PC-3 (cell line): Measurements from ENCODE around the gene RCBTB2. TPM values are rescaled to one million over a fixed set of nuclear protein-coding genes. Genes with fewer than 3 reads are reported as not detected.

Experiments
- ATAC-seq: fragments of 200-7000 bp; cut with Tn5 transposase; 2 replicates; pipeline ENCODE4 v1.9.1; 2020; ENCODE audit warnings: mild to moderate bottlenecking, moderate library complexity
- BruUV-seq: library from RNA; stranded (reverse); fragments of 400-500 nt; replicated peaks from 2 replicates; lab custom pipeline; 2021; lab: Mats Ljungman, UMichigan
- CTCF ChIA-PET: fragments of 300-600 bp; sonication (Branson Sonifier 250); formaldehyde crosslinking; loops from one replicate; lab custom pipeline; 2022; ENCODE audit warnings: antibody characterized with exemption; lab: Charles Lee
- POLR2A ChIA-PET: fragments of 300-600 bp; sonication (Branson Sonifier 250); formaldehyde crosslinking; loops from one replicate; lab custom pipeline; 2022; ENCODE audit warnings: antibody characterized with exemption; ENCODE audit not compliant: unreplicated experiment; lab: Charles Lee
- DNase-seq: peaks from one replicate; pipeline ENCODE4 v3.0.0-alpha.2; 2015
- H2AFZ ChIP-seq: fragments of 300-600 bp; sonication (generic); 2 replicates; pipeline ENCODE4 v1.6.0; 2016; ENCODE audit warnings: antibody characterized with exemption, low read length
- H3F3A ChIP-seq: fragments of 300-600 bp; sonication (generic); one replicate; pipeline ENCODE4 v1.6.0; 2017; ENCODE audit warnings: antibody characterized with exemption, low read length, control low read depth, mild to moderate bottlenecking; ENCODE audit not compliant: unreplicated experiment
- H3K27ac ChIP-seq: fragments of 300-600 bp; sonication (generic); 2 replicates; pipeline ENCODE4 v1.5.1; 2016; ENCODE audit warnings: mild to moderate bottlenecking, low read length
- H3K27me3 ChIP-seq: fragments of 300-600 bp; sonication (generic); 2 replicates; pipeline ENCODE4 v1.6.1; 2016; ENCODE audit warnings: low read length, mixed read lengths
- H3K36me3 ChIP-seq: fragments of 300-600 bp; sonication (generic); 2 replicates; pipeline ENCODE4 v1.6.1; 2016; ENCODE audit warnings: low read depth, mixed run types, low read length, mixed read lengths
- H3K4me1 ChIP-seq: fragments of 300-600 bp; sonication (generic); 2 replicates; pipeline ENCODE4 v1.5.1; 2016; ENCODE audit warnings: low read length; ENCODE audit not compliant: insufficient read depth
- H3K4me2 ChIP-seq: fragments of 300-600 bp; sonication (generic); 2 replicates; pipeline ENCODE4 v1.6.0; 2016; ENCODE audit warnings: low read length
- H3K4me3 ChIP-seq: fragments of 300-600 bp; sonication (generic); 2 replicates; pipeline ENCODE4 v1.5.1; 2016; ENCODE audit warnings: mild to moderate bottlenecking, low read length, mixed read lengths
- H3K79me2 ChIP-seq: fragments of 300-600 bp; sonication (generic); 2 replicates; pipeline ENCODE4 v1.6.1; 2017; ENCODE audit warnings: low read length, mixed read lengths
- H3K9ac ChIP-seq: fragments of 300-600 bp; sonication (generic); 2 replicates; pipeline ENCODE4 v1.6.0; 2016; ENCODE audit warnings: mild to moderate bottlenecking, low read length
- H3K9me2 ChIP-seq: fragments of 300-600 bp; sonication (generic); replicated peaks from 2 replicates; pipeline ENCODE4 v1.6.1; 2016; ENCODE audit warnings: mixed run types, low read length, mixed read lengths
- H3K9me3 ChIP-seq: fragments of 300-600 bp; sonication (generic); 2 replicates; pipeline ENCODE4 v1.6.1; 2016; ENCODE audit warnings: low read length, mixed read lengths
- H4K20me1 ChIP-seq: fragments of 300-600 bp; sonication (generic); 2 replicates; pipeline ENCODE4 v1.6.1; 2016; ENCODE audit warnings: low read length, mixed read lengths
- EZH2 ChIP-seq: fragments of 300-600 bp; sonication (generic); IDR thresholded peaks from one replicate; pipeline ENCODE4 v1.6.1; 2017; ENCODE audit warnings: antibody characterized with exemption, mild to moderate bottlenecking, low read length; ENCODE audit not compliant: unreplicated experiment
- EZH2phosphoT487 ChIP-seq: fragments of 300-600 bp; sonication (generic); IDR thresholded peaks from 2 replicates; pipeline ENCODE4 v1.6.1; 2018; ENCODE audit warnings: mild to moderate bottlenecking, antibody characterized with exemption, low read length, borderline replicate concordance
- intact Hi-C: fragments of 100-400 bp; cut with micrococcal nuclease; formaldehyde crosslinking; loops from 2 replicates; pipeline ENCODE4 v1.9.0; 2023
- total RNA-seq: library from RNA; depleted of rRNA; stranded (reverse); fragments of >200 nt; gene quantifications from 2 replicates; pipeline ENCODE4 v1.2.3, GENCODE V29; 2014
- TF ChIP-seq, protein P1 (sequence below): fragments of 300-600 bp; sonication (generic); conservative IDR thresholded peaks from 2 replicates; pipeline ENCODE4 v1.5.1; 2017; ENCODE audit warnings: antibody characterized with exemption, low read depth, mild to moderate bottlenecking, low read length

RCBTB2 gene
- total RNA-seq, 1 experiment from 2014 or later = 2.5 TPM

DNA sequence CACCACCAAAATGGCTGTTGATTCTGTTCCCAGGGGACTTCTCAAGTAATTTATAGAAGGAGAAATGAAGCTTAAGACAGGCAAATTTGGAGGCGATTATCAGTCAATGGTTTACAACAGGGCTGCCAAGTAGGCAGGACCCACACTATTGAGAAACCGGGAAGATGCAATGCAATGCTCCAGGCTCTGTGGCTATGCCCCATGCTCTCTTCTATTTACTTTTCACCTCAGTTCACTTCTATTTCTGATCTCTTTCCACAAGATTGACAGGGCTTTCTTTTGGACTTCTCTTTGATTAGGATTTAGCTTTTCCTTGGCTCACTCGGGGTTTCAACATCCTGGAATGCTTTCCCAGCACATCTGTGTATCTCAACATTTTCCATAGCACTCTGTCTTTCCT is 12.7 kb upstream of the RCBTB2 start:
- Histone ChIP-seq H3F3A (no peaks in the 10 kb centered on the region), H3K4me1 (no peaks in the 10 kb centered on the region), H3K9me2 (no peaks in the 10 kb centered on the region), H3K4me2 (no peak overlapping the region), H3K79me2 (no peaks in the 10 kb centered on the region), H3K4me3 (no peak overlapping the region), H4K20me1 (no peaks in the 10 kb centered on the region), H3K9ac (no peak overlapping the region), H3K36me3 (no peaks in the 10 kb centered on the region), H3K27ac (no peak overlapping the region), H3K9me3 (no peaks in the 10 kb centered on the region), H3K27me3 (no peaks in the 10 kb centered on the region), H2AFZ (no peak overlapping the region)
- intact Hi-C loops = no loop called here
- TF ChIP-seq EZH2 = no peak
- TF ChIP-seq, protein P1, sequence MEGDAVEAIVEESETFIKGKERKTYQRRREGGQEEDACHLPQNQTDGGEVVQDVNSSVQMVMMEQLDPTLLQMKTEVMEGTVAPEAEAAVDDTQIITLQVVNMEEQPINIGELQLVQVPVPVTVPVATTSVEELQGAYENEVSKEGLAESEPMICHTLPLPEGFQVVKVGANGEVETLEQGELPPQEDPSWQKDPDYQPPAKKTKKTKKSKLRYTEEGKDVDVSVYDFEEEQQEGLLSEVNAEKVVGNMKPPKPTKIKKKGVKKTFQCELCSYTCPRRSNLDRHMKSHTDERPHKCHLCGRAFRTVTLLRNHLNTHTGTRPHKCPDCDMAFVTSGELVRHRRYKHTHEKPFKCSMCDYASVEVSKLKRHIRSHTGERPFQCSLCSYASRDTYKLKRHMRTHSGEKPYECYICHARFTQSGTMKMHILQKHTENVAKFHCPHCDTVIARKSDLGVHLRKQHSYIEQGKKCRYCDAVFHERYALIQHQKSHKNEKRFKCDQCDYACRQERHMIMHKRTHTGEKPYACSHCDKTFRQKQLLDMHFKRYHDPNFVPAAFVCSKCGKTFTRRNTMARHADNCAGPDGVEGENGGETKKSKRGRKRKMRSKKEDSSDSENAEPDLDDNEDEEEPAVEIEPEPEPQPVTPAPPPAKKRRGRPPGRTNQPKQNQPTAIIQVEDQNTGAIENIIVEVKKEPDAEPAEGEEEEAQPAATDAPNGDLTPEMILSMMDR = no peak
- TF ChIP-seq EZH2phosphoT487 = no peak
- POLR2A ChIA-PET = no interaction called here
- CTCF ChIA-PET = no interaction called here
- ATAC-seq (no peak), DNase-seq (no peak)
- BruUV-seq = no TSS peak

DNA sequence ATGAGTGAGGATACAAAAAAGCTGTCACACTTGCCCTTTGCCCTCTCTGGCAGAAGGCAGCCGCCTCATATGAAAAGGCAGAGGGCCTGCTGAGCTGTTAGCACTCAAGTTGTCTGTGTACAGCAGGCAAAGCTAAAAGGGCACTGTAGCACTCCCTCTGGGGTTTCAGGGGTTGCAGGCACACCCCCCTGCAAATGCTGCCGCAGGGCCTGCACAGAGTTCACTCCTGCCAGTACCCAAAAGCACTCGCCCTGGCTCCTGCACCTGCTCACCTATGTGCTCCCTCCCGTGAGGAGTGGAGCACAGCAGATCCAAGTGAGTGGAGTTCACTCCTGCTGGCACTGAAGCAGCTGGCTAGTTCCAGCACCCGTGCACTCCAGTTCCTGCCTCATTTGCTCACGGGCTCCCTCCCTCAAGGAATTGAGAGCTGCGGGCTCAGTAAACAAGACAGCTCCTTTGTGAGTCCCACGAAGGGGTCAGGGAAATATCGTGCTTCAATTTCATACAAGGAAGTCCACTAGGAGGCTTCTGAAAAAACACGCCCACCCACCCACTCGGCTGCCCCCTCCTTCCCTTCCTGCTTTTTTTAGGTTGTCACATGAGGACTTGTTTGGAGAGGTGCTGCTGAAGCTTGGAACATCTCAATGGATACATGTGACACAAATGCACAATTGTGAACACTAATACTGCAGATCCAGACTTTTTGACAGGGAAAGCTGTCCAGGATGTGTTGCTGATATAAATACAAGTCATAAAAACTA is 9.9 kb upstream of the RCBTB2 start:
- ATAC-seq (no peak), DNase-seq (no peak)
- no peaks in the 10 kb centered on the region for H3K36me3 ChIP-seq
- no peaks in the 10 kb centered on the region for H3K4me1 ChIP-seq
- H3K27me3 ChIP-seq = no peaks in the 10 kb centered on the region
- H3K9ac ChIP-seq = no peak overlapping the region
- H4K20me1 ChIP-seq = no peaks in the 10 kb centered on the region
- H3K9me3 ChIP-seq = no peaks in the 10 kb centered on the region
- no peak overlapping the region for H3K4me2 ChIP-seq
- H3K79me2 ChIP-seq = no peaks in the 10 kb centered on the region
- no TSS peak for BruUV-seq
- H3K4me3 ChIP-seq = no peak overlapping the region
- ChIA-PET POLR2A (no interaction called here), CTCF (no interaction called here)
- H3K9me2 ChIP-seq = 0 out of 2 replicates have a peak, but pooled peaks cover 2% of the 10 kb centered on the region
- TF ChIP-seq EZH2phosphoT487 = no peak
- TF ChIP-seq, protein P1 = no peak
- intact Hi-C loops = no loop called here
- H2AFZ ChIP-seq = no peak overlapping the region
- no peak overlapping the region for H3K27ac ChIP-seq
- H3F3A ChIP-seq = no peaks in the 10 kb centered on the region

DNA sequence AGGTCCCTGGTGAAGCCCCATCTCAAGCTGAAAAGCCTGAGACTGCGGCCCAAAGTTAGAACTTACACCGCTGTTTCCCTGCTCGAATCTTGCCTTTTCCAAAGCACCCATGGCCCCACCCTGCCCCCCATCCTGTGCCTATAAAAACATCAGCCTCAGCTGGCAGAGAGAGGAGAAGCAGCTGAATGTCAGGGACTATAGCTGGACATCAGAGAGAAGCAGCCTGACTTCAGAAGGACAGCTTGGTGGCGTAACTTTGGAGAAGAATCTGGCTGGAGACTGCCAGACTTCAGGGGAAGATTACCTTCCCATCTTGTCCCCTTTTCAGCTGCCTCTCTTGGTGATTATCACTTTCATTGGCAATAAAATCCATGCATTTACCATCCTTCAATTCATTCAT is 9.3 kb upstream of the RCBTB2 start:
- Histone ChIP-seq H3K27me3 (no peaks in the 10 kb centered on the region), H3K9me3 (no peaks in the 10 kb centered on the region), H3F3A (no peaks in the 10 kb centered on the region), H3K4me2 (no peak overlapping the region), H3K9ac (no peak overlapping the region), H3K36me3 (no peaks in the 10 kb centered on the region), H3K27ac (no peak overlapping the region), H3K9me2 (0 out of 2 replicates have a peak, but pooled peaks cover 2% of the 10 kb centered on the region), H3K79me2 (no peaks in the 10 kb centered on the region), H3K4me3 (no peak overlapping the region), H4K20me1 (no peaks in the 10 kb centered on the region), H2AFZ (no peak overlapping the region), H3K4me1 (no peaks in the 10 kb centered on the region)
- POLR2A ChIA-PET = no interaction called here
- ATAC-seq (no peak), DNase-seq (no peak)
- CTCF ChIA-PET = no interaction called here
- TF ChIP-seq, protein P1 = no peak
- TF ChIP-seq EZH2 = no peak
- TF ChIP-seq EZH2phosphoT487 = no peak
- no TSS peak for BruUV-seq
- intact Hi-C loops = no loop called here
